GM18861 (cell line): ENCODE measurements around the gene SLC4A8.
"Not testable (repeated sequence)": the region's sequence is repeated elsewhere in the genome, so short reads cannot be mapped to it uniquely, and the experiment has no call there.

Experiments used
- ATAC-seq: cut with Tn5 transposase; IDR thresholded peaks from one replicate; pipeline ENCODE4 v1.9.1; 2021; ENCODE audit not compliant: unreplicated experiment

The SLC4A8 gene

DNA sequence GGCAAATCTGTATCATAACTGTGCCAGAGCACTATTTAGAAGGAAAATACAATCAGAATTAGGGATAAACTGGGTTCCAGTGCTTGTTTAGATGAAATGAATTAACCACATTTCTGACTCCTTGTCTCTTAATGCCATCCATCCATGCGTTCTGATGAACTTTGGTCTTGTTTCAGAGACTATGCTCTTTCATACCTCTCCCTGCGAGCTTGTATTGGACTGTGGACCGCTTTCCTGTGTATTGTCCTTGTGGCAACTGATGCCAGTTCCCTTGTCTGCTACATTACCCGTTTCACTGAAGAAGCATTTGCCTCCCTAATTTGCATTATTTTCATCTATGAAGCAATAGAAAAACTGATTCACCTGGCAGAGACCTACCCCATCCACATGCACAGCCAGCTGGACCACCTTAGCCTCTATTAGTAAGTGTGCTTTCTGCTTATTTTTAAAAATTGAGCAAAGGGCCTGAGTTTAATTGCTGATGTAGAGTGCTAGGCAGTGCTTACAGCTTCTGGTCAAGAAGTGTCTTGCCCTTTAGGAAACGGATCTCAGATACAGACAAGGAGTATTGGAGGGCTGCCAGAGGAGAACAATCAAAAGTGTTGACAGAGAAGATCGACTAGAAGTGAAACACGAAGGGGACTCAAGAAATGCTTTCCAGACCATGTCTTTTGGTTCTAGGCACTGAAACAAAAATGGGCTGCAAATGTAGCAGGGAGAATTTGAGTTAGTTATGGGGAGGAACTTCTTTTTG lies 46.7 kb downstream of the SLC4A8 start:
- no peak for ATAC-seq

DNA sequence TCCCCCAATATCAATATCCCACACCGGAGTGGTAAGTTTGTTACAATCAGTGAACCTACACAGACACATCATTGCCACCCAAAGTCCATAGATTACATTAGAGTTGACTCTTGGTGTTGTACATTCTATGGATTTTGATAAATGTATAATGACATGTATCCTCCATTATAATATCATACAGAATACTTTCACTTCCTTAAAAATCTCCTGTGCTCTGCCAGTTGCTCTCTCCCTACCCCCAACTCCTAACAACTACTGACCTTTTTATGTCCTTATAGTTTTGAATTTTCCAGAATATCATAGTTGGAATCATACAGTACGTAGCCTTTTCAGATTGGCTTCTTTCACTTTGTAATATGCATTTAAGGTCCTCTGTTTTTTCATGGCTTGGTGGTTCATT lies 48.4 kb downstream of the SLC4A8 start:
- no peak for ATAC-seq

DNA sequence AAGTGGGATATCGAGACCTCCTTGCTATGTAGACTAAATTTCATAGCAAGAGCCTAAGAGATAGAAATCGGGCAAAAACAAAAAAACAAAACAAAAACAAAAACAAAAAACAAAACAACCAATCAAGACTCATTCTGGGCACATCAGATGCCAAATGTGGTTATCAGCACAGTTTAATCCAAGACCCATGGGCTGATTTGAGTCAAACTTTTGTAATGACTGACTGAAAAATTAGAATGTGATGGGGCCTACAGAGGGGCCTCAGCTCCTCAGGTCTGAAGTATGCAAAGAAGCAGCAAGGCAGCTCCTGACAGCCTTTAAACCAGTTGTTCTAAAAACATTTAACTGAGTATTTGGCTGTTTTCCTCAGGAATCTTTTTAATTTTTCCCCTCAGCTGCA lies 49.3 kb downstream of the SLC4A8 start:
- ATAC-seq, result no peak

DNA sequence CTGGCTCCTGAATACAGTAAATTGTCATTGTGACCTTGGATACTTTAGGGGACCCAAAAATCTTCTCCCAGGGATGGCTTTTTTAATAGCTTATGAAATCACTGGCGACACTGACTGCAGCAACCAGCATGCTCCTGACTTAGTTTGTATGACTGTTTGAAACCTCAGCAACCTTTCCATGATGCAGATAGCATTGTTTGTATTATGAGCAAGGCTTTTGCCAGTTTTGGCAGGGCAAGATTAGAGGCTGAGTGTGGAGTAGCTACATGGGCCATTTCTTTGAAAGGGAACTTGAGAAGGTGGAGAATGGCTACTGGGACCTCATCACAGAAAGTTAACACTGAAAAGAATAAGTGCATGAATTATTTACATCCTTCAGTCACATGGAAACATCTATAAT lies 50.9 kb downstream of the SLC4A8 start:
- no peak for ATAC-seq

DNA sequence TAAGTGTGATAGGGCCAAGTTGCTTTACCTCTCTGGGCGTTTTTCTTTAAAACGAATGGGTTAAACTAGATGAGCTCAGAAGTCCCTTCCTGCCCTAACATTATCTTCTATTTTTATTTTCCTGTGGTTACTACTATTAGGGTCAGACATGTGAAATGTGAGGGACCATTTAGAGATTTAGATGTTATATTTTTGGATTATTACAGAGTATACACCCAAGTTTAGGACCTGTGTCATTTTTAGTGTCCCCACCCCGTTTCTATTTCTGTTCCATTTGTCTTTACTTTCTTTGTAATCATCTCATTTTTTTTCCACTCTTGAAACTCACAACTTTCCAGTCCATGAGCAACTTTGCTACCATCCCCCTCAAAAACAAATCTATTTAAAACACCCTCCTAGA lies 56.3 kb downstream of the SLC4A8 start:
- ATAC-seq, result no peak

DNA sequence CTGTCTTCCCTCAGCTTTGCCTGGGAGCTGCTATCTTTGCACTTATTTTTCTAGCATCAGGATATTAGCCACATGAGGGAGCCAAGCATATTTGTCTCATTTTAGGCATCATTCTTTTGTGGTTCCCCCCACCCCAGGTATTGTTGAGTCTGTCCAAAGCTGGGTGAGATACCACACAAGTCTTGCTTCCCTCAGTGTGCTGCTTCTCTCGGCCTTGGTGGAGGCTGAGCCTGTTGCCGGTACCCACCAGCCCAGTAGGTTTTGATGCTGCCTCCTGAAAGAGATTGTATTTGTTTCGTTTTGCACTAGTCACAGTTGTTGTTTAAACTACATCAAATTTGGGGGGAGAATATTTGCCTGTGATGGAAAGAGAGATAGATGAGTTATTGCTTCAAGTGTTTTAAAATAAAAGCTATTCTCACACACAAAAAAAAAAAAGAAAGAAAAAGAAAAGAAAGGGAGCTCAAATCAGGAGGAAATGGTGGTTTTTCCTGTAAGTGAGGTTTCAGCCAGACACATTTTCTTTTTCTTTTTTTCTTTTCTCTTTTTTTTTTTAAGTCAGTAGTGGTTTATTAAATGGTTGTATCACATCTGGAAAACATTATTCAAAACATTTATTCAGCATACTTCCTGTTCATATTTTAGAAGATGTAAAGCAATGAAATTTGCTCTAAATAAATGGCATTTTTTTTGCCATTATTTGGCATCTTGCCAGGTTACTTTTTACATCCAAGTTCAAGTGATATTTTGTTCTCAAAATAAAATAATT lies 58.5 kb downstream of the SLC4A8 start:
- no peak for ATAC-seq

DNA sequence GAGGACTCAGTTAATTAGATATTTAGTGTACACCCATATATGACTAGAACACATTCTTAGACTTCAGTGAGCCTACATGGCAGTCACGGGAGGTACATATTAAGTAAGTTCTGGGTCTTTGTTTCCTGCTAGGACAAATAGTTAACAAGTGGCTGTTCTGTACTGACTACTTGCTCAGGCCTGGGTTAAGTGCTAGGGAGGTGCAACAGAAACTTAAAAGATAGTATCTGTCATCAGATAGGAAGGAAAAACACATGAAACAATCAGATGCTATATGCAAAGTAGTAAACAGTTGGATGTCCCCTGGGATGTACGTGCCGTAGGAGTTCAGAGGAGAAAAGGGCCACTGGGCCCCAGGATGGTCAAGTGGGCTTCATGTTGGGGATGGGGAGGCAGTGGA lies 59.5 kb downstream of the SLC4A8 start:
- no peak for ATAC-seq

DNA sequence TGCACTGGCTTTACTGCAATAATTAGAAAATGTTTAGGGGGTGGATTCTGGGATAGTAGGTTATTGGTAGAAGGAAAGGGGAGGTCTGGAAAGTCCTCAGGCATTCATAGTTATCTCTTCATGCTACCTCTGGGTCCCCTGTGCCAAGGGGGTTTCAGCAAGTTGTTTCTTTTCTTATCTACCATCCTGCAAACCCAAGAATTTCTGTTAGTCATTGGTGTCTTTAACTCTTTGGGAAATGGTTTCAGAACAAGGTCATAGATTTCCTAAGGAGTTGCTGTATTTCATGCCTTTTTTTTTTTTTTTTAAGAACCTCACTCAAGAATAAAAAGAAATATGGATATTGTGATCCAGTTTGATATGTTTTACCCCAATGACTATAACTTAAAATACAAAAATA lies 63.6 kb downstream of the SLC4A8 start:
- ATAC-seq, result no peak

DNA sequence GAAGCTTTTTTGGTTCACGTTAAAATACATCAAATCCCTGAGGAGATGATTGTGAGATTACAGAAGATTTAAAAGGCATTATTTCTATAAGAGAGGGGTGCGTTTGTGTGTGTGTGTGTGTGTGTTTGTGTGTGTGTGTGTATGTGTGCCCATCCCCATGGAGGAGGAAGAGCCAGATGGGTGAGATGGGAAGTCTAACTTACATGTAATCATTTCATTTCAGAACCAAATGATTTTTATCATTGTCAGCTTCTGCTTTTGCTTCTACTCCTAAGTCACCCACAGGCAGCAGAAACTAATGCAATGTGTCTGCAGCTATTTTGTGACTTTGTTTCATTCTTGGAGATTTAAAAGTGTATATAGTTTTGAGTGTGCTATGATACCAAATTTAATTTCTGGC lies 68.7 kb downstream of the SLC4A8 start:
- ATAC-seq, result no peak

DNA sequence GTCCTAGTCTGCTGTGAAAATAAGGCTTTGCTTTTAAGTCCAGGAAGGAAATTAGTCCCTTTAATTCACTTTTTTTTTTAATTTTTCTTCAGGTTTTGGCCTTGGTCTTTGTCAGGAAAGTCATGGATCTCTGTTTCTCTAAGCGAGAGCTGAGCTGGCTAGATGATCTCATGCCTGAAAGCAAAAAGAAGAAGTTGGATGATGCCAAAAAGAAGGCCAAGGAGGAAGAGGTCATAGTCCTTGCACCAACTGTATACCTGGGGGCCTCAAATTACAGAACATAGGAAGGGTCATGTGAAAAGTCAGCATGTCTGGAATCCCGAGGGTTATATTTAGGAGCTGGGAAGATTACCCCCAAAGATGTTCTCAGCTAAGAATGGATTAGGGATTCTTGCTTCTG lies 72.3 kb downstream of the SLC4A8 start:
- ATAC-seq, result no peak

DNA sequence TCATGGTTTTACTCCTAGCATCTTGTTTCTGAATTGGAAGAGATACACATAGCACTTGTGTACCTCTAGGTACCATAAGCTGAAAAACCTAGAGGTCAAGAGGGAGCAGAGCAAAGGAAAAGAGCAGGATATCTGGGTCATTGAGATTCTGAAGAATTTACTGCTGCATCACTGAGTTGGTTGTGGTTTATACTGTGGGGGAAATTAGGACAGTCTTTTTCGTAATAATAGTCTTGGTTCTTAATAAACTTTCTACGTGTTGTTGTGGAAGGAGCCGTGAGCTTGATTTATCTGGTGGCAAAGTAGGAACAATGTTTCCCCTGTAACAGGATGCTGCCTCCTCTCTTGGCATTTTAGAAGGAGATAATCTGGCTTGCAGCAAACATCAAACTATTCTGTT lies 80.2 kb downstream of the SLC4A8 start:
- ATAC-seq, result no peak

DNA sequence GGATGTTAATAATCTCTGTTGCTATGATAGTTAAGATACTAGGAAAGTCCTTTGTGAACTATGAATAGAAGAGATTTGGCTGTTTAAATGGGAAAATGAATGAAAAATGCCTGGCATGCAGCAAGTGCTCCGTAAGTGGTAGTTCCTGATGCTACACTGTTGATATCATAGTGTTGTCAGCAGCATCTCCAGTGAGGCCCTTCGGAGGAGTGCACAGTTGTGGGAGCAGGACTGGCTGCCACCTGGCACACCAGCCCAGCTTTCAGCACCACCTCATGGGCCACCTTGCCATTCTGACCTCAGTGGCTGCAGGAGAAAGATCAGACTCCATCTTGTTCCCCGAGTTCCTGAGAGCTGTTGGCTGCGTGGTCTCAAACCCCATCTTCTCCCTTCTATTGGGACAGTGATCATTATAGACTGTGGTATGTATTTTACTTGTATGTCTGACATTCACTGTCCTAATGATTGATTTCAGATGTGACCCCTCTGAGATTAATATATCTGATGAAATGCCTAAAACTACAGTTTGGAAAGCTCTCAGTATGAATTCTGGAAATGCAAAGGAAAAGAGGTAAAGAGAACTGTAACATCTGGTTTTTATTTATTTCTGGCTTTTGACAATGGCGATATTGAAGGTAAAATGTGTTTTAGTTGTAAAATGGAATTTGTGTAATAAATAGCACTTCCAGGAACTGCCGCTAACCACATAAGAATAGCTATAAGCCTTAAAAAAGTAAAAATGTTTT lies 80.9 kb downstream of the SLC4A8 start:
- ATAC-seq, result no peak

DNA sequence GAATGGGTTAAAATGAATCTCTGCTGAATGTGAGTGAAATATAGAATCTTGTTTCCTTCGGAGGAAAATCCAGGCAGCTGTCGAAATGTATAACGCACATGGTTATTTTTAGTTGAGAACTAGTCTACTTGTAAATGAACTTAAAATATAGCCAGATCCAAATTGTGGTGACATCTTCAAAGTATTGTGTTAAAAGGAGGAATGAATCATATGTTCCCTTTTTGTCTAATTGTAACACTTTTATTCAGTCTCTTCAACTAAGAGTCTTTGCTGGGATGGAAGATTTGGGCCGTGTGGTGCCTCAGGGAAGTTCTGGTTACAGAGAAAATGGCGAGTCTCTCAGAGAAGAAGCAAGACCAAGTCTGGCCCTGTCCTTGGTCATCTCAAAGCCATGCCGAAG lies 82.5 kb downstream of the SLC4A8 start:
- no peak for ATAC-seq

DNA sequence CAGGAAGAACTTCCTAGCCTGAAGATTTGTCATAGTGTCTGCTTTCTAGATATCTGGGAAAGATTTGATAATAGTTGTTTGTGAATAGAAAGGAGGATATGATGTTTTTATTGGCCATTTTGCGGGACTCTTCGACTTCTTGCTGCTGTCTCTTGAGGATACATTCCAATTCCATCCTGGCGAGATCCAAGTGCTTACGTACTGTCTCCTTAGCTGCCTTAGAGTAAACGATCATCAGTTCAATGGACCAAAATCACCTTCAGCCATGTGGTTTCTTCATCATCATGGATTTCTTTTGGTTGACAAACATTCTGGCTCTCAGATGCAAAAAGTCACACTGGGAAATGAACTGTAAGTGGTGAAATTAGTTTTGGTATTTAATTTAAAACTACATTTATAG lies 83.7 kb downstream of the SLC4A8 start:
- ATAC-seq, result no peak

DNA sequence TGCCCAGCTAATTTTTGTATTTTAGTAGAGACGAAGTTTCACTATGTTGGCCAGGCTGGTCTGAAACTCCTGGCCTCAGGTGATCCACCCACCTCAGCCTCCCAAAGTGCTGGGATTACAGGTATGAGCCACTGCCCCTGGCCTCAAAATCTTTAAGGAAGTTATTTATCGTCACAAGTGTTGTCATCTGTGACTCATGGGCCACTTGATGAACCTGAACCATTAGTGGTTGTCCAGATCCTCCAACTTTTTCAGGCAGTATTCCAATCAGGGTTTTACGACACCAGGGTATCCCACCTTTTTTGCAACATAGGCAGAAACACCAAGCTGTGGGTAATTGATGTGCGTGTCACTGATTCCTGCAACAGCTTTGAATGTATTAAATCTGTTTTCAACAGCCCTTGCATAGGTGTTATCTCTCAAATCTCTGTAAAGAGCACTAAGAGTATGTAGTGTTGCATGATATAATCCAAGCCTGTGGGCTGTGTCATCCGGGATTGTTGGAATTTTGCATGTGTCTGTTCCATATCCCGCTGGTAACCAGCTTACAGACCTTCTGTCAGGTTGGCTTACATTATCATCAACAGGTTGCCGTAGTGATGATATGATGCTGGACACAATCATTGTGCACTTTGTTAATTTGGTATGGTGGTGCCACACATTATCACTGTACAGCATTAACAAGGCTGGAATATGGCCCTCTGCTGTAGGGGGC lies 87.1 kb downstream of the SLC4A8 start:
- no peak for ATAC-seq

DNA sequence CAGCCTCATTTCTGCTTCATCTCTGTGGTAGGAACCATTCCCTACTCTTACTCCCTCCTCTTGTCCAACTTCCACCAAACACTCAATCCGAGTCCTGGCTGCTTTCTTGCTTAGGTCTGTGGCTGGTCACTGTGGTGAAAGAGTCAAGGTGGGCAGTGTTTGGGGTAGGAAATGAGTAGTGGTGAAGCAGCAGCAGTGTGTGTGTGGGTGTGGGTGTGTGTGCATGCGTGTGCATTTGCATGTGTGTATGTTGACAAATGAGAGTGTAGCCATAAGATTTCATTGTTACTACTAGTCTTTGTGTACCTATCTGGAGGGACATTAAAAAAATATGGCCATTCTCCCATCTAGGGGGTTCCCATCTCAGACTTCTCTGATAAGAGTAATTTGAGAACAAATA lies 87.8 kb downstream of the SLC4A8 start:
- ATAC-seq, result no peak

DNA sequence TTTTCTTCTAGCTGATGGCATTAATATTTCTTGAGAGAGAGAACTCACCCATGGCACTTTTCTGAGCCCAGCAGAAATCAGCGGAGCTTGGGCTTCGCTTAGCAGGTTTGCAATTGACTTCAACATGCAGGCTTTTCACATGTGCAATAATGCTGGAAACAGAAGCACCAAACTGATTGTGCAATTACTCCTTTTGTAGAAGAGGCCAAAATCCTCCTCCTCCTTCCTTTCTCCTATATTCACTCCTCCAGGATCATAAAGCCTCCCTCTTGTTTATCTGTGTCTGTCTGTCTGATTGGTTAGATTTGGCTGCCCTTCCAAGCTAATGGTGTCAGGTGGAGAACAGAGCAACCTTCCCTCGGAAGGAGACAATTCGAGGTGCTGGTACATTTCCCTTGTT lies 90.4 kb downstream of the SLC4A8 start:
- not testable (repeated sequence) for ATAC-seq

DNA sequence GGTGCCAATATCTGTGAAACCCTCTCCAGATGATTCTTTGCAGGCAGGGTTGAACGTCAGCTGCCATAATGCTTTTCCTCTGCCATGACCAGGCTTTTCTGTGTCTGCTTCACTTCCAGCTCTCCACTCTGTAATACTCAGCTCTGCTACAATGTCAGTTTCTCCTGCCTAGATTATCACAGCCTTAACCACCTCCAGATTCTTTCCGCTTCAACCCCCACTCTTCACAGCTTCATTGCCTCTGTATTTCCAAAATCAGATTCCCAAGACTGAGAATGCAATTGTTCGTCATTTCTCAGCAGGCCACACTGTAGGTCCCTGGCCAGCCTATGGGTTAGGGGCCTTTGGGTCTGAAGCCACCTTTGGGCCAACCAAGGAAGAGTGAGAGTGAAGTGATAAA lies 92.7 kb downstream of the SLC4A8 start:
- ATAC-seq, result no peak

DNA sequence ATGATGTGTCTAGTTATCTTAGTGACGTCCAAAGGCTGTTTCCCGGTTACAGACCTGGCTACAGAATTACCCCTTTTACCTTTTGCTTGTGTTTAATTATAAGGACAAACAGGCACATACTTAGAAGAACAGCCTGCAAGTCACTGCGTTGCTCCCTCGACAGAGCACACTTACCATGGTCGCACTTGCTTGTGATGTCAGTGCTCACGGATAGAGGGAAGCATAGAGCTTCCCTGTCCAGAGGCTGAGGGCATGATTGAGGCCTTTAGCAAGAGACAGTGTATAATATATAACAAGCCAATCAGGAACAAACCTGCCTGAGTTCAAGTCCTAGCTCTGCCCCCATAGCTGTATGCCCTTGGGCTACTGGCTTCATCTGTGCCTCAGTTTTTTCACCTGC lies 93.2 kb downstream of the SLC4A8 start:
- ATAC-seq, result no peak

DNA sequence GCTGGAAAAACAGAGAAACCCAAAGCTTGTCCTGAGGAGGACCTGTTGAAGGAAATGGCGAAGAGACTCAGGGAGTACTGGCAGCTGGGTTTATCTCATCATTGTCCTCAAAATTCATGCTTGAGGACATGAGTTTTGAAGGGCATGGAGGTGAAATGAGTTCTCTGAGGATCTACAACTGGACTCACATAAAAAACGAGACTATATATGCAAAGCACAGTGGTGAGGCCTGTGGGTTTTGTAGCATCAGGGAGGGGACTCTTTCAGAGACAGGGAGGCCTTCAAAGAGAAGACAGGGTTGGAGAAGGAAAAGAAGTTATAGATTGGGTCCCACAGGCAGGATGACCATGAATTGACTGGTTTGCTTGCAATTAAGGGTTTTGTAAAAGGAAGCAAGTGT lies 95.1 kb downstream of the SLC4A8 start:
- no peak for ATAC-seq

DNA sequence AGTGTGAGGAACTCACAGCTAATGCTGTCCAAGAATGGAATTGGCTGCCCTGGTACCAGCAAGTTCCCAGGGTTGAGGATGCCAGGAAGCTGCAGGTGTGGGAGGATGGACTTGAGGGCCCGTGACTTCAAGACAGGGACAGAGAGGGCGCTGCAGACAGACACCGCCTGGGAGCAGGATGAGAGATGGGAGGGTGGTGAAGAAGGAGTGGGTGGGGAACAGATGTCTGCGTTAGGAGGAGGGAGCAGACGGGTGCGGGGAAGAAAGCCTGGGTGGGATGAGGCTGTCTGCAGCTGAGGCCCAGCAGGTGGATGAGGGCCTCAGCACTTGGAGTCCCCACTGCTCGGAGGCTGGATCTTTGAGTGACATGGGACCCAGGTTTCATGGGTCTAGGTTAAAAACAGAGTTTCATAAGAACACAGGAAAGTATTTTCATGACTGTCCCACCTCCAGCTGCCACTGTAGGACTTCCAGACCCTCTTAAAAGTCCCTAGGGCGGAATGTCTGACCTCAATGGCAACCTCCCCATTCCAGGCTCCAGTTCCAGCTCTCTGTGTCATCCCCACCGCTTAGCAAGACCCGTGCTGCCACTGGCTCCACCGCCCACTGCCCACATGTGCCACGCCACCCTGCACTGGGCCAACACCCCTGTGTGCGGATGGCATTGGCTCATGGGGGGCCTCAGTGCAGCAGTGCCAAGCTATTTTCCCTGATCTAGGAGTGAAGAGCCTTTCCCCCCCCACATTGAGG lies 96.1 kb downstream of the SLC4A8 start:
- no peak for ATAC-seq
